H9 (cell line): Measurements from ENCODE around the gene DIP2C. TPM values are rescaled to one million over a fixed set of nuclear protein-coding genes. Genes with fewer than 3 reads are reported as not detected.

Experiments used
- DNase-seq: peaks from one replicate; pipeline ENCODE4 v3.0.0-alpha.2; 2017
- H2AFZ ChIP-seq: one replicate; pipeline ENCODE4 v1.6.1; 2013; ENCODE audit warnings: mild to moderate bottlenecking, low read length, control low read depth, moderate library complexity
- H2AK5ac ChIP-seq: 2 replicates; pipeline ENCODE4 v1.6.1; 2013; ENCODE audit warnings: low read length, control low read depth, mixed read lengths; ENCODE audit not compliant: insufficient read length
- H2BK120ac ChIP-seq: one replicate; pipeline ENCODE4 v1.6.1; 2013; ENCODE audit warnings: low read depth, mild to moderate bottlenecking, low read length, control low read depth, inconsistent platforms; ENCODE audit not compliant: poor library complexity, severe bottlenecking
- H2BK12ac ChIP-seq: 2 replicates; pipeline ENCODE4 v1.6.1; 2013; ENCODE audit warnings: low read length, control low read depth, mixed read lengths, low read depth; ENCODE audit not compliant: insufficient read length
- H2BK15ac ChIP-seq: 2 replicates; pipeline ENCODE4 v1.6.1; 2013; ENCODE audit warnings: low read depth, low read length, control low read depth
- H2BK20ac ChIP-seq: one replicate; pipeline ENCODE4 v1.6.1; 2013; ENCODE audit warnings: low read depth, mild to moderate bottlenecking, low read length, control low read depth, inconsistent platforms; ENCODE audit not compliant: poor library complexity, severe bottlenecking
- H2BK5ac ChIP-seq: 2 replicates; pipeline ENCODE4 v1.6.1; 2013; ENCODE audit warnings: low read length, control low read depth, mixed read lengths; ENCODE audit not compliant: insufficient read length
- H3K14ac ChIP-seq: 2 replicates; pipeline ENCODE4 v1.6.1; 2013; ENCODE audit warnings: low read length, control low read depth; ENCODE audit not compliant: insufficient read depth
- H3K18ac ChIP-seq: 2 replicates; pipeline ENCODE4 v1.6.1; 2013; ENCODE audit warnings: low read depth, mild to moderate bottlenecking, mixed read lengths, low read length, control low read depth; ENCODE audit not compliant: insufficient read length
- H3K23ac ChIP-seq: 2 replicates; pipeline ENCODE4 v1.6.1; 2013; ENCODE audit warnings: low read length, control low read depth, mixed read lengths, low read depth; ENCODE audit not compliant: insufficient read length
- H3K23me2 ChIP-seq: 2 replicates; pipeline ENCODE4 v1.6.1; 2013; ENCODE audit warnings: low read depth, mild to moderate bottlenecking, mixed read lengths, low read length, control low read depth; ENCODE audit not compliant: insufficient read length, poor library complexity, severe bottlenecking
- H3K27ac ChIP-seq: 2 replicates; pipeline ENCODE4 v1.5.1; 2013; ENCODE audit warnings: low read length, control low read depth, mixed read lengths, low read depth; ENCODE audit not compliant: insufficient read length
- H3K27me3 ChIP-seq: 2 replicates; pipeline ENCODE4 v1.6.1; 2013; ENCODE audit warnings: low read length, control low read depth, inconsistent platforms; ENCODE audit not compliant: insufficient read depth
- H3K4ac ChIP-seq: 2 replicates; pipeline ENCODE4 v1.6.1; 2013; ENCODE audit warnings: low read depth, mild to moderate bottlenecking, control low read depth, inconsistent platforms, low read length, moderate library complexity
- H3K4me1 ChIP-seq: 2 replicates; pipeline ENCODE4 v1.6.1; 2013; ENCODE audit warnings: low read length, control low read depth, inconsistent platforms; ENCODE audit not compliant: insufficient read depth
- H3K4me2 ChIP-seq: 2 replicates; pipeline ENCODE4 v1.6.1; 2013; ENCODE audit warnings: low read length, control low read depth, mixed read lengths; ENCODE audit not compliant: insufficient read length, insufficient read depth
- H3K56ac ChIP-seq: 2 replicates; pipeline ENCODE4 v1.6.1; 2013; ENCODE audit warnings: low read depth, mild to moderate bottlenecking, mixed read lengths, low read length, control low read depth; ENCODE audit not compliant: insufficient read length
- H3K79me1 ChIP-seq: 2 replicates; pipeline ENCODE4 v1.6.1; 2013; ENCODE audit warnings: low read depth, mild to moderate bottlenecking, moderate library complexity, low read length, control low read depth, inconsistent platforms; ENCODE audit not compliant: insufficient read depth, poor library complexity, severe bottlenecking
- H3K79me2 ChIP-seq: 2 replicates; pipeline ENCODE4 v1.6.1; 2013; ENCODE audit warnings: low read length, control low read depth, inconsistent platforms; ENCODE audit not compliant: insufficient read depth
- H3K9ac ChIP-seq: 2 replicates; pipeline ENCODE4 v1.6.1; 2013; ENCODE audit warnings: low read length, control low read depth, mixed read lengths; ENCODE audit not compliant: insufficient read length; ENCODE audit errors: extremely low read depth
- H3K9me3 ChIP-seq: one replicate; pipeline ENCODE4 v1.6.1; 2013; ENCODE audit warnings: low read depth, low read length, inconsistent platforms; ENCODE audit not compliant: control insufficient read depth
- H3T11ph ChIP-seq: one replicate; pipeline ENCODE4 v1.6.1; 2013; ENCODE audit warnings: mild to moderate bottlenecking, low read length, control low read depth, inconsistent platforms
- H4K20me1 ChIP-seq: one replicate; pipeline ENCODE4 v1.6.1; 2013; ENCODE audit not compliant: control insufficient read depth, insufficient read length, insufficient read depth
- H4K5ac ChIP-seq: 2 replicates; pipeline ENCODE4 v1.6.1; 2013; ENCODE audit warnings: low read depth, mild to moderate bottlenecking, mixed read lengths, low read length, control low read depth; ENCODE audit not compliant: insufficient read length
- H4K8ac ChIP-seq: replicated peaks from 2 replicates; pipeline ENCODE4 v1.6.1; 2013; ENCODE audit warnings: low read length, control low read depth, mixed read lengths, low read depth; ENCODE audit not compliant: insufficient read length
- H4K91ac ChIP-seq: 2 replicates; pipeline ENCODE4 v1.6.1; 2013; ENCODE audit warnings: low read depth, mild to moderate bottlenecking, moderate library complexity, mixed read lengths, low read length, control low read depth; ENCODE audit not compliant: insufficient read length
- H3K27ac Mint-ChIP-seq, 3 experiments: 2 replicates in 2 of 3; 3 replicates in 1 of 3; pipeline ENCODE4 v1.8.0; 2020 to 2021; ENCODE audit warnings: mixed read lengths in 3 of 3, mild to moderate bottlenecking in 1 of 3, moderate library complexity in 1 of 3
- H3K27me3 Mint-ChIP-seq: 2 replicates; pipeline ENCODE4 v1.8.0; 2021; ENCODE audit warnings: low read depth, mild to moderate bottlenecking, moderate library complexity, mixed read lengths
- H3K36me3 Mint-ChIP-seq, 3 experiments: 2 replicates in 2 of 3; 3 replicates in 1 of 3; pipeline ENCODE4 v1.8.0; 2020 to 2021; ENCODE audit warnings: low read depth in 3 of 3, mixed read lengths in 3 of 3; ENCODE audit not compliant: insufficient read depth in 1 of 3
- H3K4me1 Mint-ChIP-seq, 2 experiments: 2 replicates each; pipeline ENCODE4 v1.8.0; 2020; ENCODE audit warnings: mixed read lengths in 2 of 2
- H3K4me3 Mint-ChIP-seq, 2 experiments: 2 replicates in 1 of 2; 3 replicates in 1 of 2; pipeline ENCODE4 v1.8.0; 2020 to 2021; ENCODE audit warnings: mild to moderate bottlenecking in 2 of 2, mixed read lengths in 2 of 2, moderate library complexity in 1 of 2
- H3K9me3 Mint-ChIP-seq, 2 experiments: 2 replicates in 1 of 2; 3 replicates in 1 of 2; pipeline ENCODE4 v1.8.0; 2020; ENCODE audit warnings: mild to moderate bottlenecking in 2 of 2, mixed read lengths in 2 of 2, moderate library complexity in 1 of 2
- WGBS: extraction: QIAGEN DNeasy Blood & Tissue Kit; methylation state at CpG from one replicate; pipeline ENCODE4 v1.1.7; 2013; ENCODE audit warnings: missing lambda C conversion rate, low lambda C conversion rate, mixed read lengths; ENCODE audit not compliant: insufficient read length; ENCODE audit errors: extremely low coverage; 5-methylcytosine and 5-hydroxymethylcytosine counted together
- total RNA-seq: library from RNA; stranded (reverse); gene quantifications from 2 replicates; pipeline ENCODE4 v1.2.1, GENCODE V29; 2021
- TF ChIP-seq, protein P1 (sequence below): fragments of 200-600 bp; sonication (generic); conservative IDR thresholded peaks from 3 replicates; pipeline ENCODE4 v1.8.0; 2021; ENCODE audit warnings: antibody characterized with exemption, mild to moderate bottlenecking

DIP2C gene
- total RNA-seq, 1 experiment from 2014 or later: 7.9 TPM

GRCh38 chr10:672992-673391 lies 16.5 kb downstream of the DIP2C start:
- Histone ChIP-seq H3K9ac (no peak overlapping the region), H3K27ac (no peak overlapping the region), H4K8ac (no peak overlapping the region), H3K4me1 (peaks cover 4% of the 10 kb centered on the region; the same call in 1 of the 2 replicates), H3K23ac (no peak overlapping the region), H3T11ph (no peak overlapping the region), H3K79me1 (peaks cover 8% of the 10 kb centered on the region), H2AK5ac (no peak overlapping the region), H2BK20ac (no peak overlapping the region), H2BK120ac (no peak overlapping the region), H3K4me2 (no peak overlapping the region), H2BK15ac (no peak overlapping the region), H4K5ac (no peak overlapping the region), H4K91ac (no peak overlapping the region), H2AFZ (no peak overlapping the region), H3K27me3 (no peaks in the 10 kb centered on the region), H3K14ac (no peak overlapping the region), H2BK5ac (no peak overlapping the region), H4K20me1 (peaks cover 2% of the 10 kb centered on the region), H3K4ac (no peak overlapping the region), H3K18ac (no peak overlapping the region), H3K23me2 (no peaks in the 10 kb centered on the region), H2BK12ac (no peak overlapping the region), H3K56ac (no peak overlapping the region), H3K9me3 (no peaks in the 10 kb centered on the region), H3K79me2 (peaks cover 3% of the 10 kb centered on the region; the same call in 1 of the 2 replicates)
- Mint-ChIP-seq H3K36me3 (peaks cover 0 to 3% (median 0%) of the 10 kb centered on the region in 3 experiments; a peak in 3 of 7 replicates), H3K4me3 (no peak overlapping the region), H3K4me1 (peaks cover 4% of the 10 kb centered on the region in 2 experiments; a peak in 2 of 4 replicates), H3K27ac (no peak overlapping the region), H3K9me3 (peaks cover 7% of the 10 kb centered on the region in 2 experiments; a peak in 3 of 5 replicates), H3K27me3 (no peaks in the 10 kb centered on the region)
- TF ChIP-seq, protein P1, sequence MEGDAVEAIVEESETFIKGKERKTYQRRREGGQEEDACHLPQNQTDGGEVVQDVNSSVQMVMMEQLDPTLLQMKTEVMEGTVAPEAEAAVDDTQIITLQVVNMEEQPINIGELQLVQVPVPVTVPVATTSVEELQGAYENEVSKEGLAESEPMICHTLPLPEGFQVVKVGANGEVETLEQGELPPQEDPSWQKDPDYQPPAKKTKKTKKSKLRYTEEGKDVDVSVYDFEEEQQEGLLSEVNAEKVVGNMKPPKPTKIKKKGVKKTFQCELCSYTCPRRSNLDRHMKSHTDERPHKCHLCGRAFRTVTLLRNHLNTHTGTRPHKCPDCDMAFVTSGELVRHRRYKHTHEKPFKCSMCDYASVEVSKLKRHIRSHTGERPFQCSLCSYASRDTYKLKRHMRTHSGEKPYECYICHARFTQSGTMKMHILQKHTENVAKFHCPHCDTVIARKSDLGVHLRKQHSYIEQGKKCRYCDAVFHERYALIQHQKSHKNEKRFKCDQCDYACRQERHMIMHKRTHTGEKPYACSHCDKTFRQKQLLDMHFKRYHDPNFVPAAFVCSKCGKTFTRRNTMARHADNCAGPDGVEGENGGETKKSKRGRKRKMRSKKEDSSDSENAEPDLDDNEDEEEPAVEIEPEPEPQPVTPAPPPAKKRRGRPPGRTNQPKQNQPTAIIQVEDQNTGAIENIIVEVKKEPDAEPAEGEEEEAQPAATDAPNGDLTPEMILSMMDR: no peak
- DNase-seq: no peak
- WGBS: no CpG with 5 or more reads among the region's 5 CpGs
